Measurements from ENCODE around the gene CLINT1.

Gene CLINT1

GRCh38 chr5:157740229-157740610, 118.7 kb downstream of the CLINT1 start:
- H3K4me3 ChIP-seq (ENCODE audit: low read depth, low read length) = no peak overlapping the region
- no peak for DNase-seq (ENCODE audit: low read depth)

GRCh38 chr5:157739388-157740228, 119.3 kb downstream of the CLINT1 start:
- no peak overlapping the region for H3K4me3 ChIP-seq (ENCODE audit: low read depth, low read length)
- DNase-seq (ENCODE audit: low read depth) = no peak

- no peak for DNase-seq (ENCODE audit: low read depth)
- no peak overlapping the region for H3K4me3 ChIP-seq (ENCODE audit: low read depth, low read length)
Observed at GRCh38 chr5:157735991-157736390, 123.0 kb downstream of the CLINT1 start.
